ENCODE results near the gene VPS37B. TPM values are rescaled to one million over a fixed set of nuclear protein-coding genes. Genes with fewer than 3 reads are reported as not detected.

Gene VPS37B
- total and polyA plus RNA-seq, 2 donors (not counting 1 experiment from before 2014, with no cell fraction given), result 66.7 to 88.1 TPM

GRCh38 chr12:122899887-122900286, 4.0 kb upstream of the VPS37B start:
- no peaks in the 10 kb centered on the region for H3K36me3 ChIP-seq (replicated peaks in 1 of 2; ENCODE audit: control extremely low read depth in 1 of 2, control insufficient read depth in 1 of 2, extremely low read depth in 1 of 2, insufficient read depth in 2 of 2, low read length in 1 of 2)
- H3K79me2 ChIP-seq (ENCODE audit: control insufficient read depth, insufficient read depth, low read length), result peaks cover 36% of the 10 kb centered on the region
- intact Hi-C loops (cut with micrococcal nuclease), result loop anchor here (2.0 kb wide), 4 partner anchors 37 to 75 kb away; partner anchors contain the start of gene OGFOD2
- peaks cover 74 to 75% of the 10 kb centered on the region in 2 donors for H3K4me1 ChIP-seq (ENCODE audit: control insufficient read depth in 2 of 2, insufficient read depth in 2 of 2, low read length in 2 of 2)
- Mint-ChIP-seq H3K4me1 (peaks cover 77% of the 10 kb centered on the region), H3K27ac (peak overlapping the region; percentile 92), H3K4me3 (peak overlapping the region; percentile 59), H3K9me3 (ENCODE audit: insufficient read depth) (no peaks in the 10 kb centered on the region), H3K27me3 (no peaks in the 10 kb centered on the region)
- peak overlapping the region; percentile 58 for H3K4me2 ChIP-seq (replicated peaks; ENCODE audit: low read depth, low read length, poor library complexity, severe bottlenecking)
- no peak overlapping the region for H2AFZ ChIP-seq (ENCODE audit: insufficient read depth, low read depth, low read length, poor library complexity, severe bottlenecking)
- DNase-seq, result no peak
- no peak overlapping the region for H3K4me3 ChIP-seq (ENCODE audit: control extremely low read depth in 1 of 5, extremely low read depth in 1 of 5, insufficient read depth in 1 of 5, low read depth in 2 of 5, low read length in 4 of 5)
- ChIA-PET POLR2A (interaction anchor here (0.6 to 2.0 kb wide), 3 partner anchors 9 to 441 kb away, joined by 4 to 6 read pairs (median 5); no protein-coding TSS in a partner anchor), CTCF (interaction anchor here (1.1 to 9.8 kb wide), 5 partner anchors 16 to 41 kb away, joined by 3 to 101 read pairs (median 3); no protein-coding TSS in a partner anchor)
- peak overlapping the region; percentile 12 to 87 for H3K27ac ChIP-seq (ENCODE audit: low read length in 2 of 2)
- TF ChIP-seq EZH2 (IDR thresholded peaks at IDR 0.05; ENCODE audit: borderline replicate concordance, insufficient read depth, low read depth, low read length, poor library complexity, severe bottlenecking) (no peak), CTCF (IDR thresholded peaks at IDR 0.05) (no peak)
- H3K27me3 ChIP-seq (replicated peaks in 1 of 4; ENCODE audit: control extremely low read depth in 1 of 4, control insufficient read depth in 3 of 4, insufficient read depth in 4 of 4, low read length in 3 of 4), result no peaks in the 10 kb centered on the region
- peaks cover 0 to 7% (median 0%) of the 10 kb centered on the region in 3 donors for H3K9me3 ChIP-seq (ENCODE audit: control extremely low read depth in 1 of 3, control insufficient read depth in 2 of 3, insufficient read depth in 1 of 3, low read length in 2 of 3)
- H3K9ac ChIP-seq (ENCODE audit: low read length), result no peak overlapping the region
- H4K20me1 ChIP-seq (ENCODE audit: control insufficient read depth, insufficient read depth, low read length, poor library complexity, severe bottlenecking), result peaks cover 7% of the 10 kb centered on the region
- 100% methylated on average over 2 of the region's 6 CpGs for WGBS (ENCODE audit: insufficient coverage)
- ATAC-seq (ENCODE audit: low read depth), result no peak

GRCh38 chr12:122896662-122897061, 738 bp upstream of the VPS37B start:
- Histone ChIP-seq H3K4me1 (ENCODE audit: control insufficient read depth in 2 of 2, insufficient read depth in 2 of 2, low read length in 2 of 2) (peaks cover 90 to 91% of the 10 kb centered on the region in 2 donors), H4K20me1 (ENCODE audit: control insufficient read depth, insufficient read depth, low read length, poor library complexity, severe bottlenecking) (peaks cover 14% of the 10 kb centered on the region), H3K27me3 (replicated peaks in 1 of 4; ENCODE audit: control extremely low read depth in 1 of 4, control insufficient read depth in 3 of 4, insufficient read depth in 4 of 4, low read length in 3 of 4) (no peaks in the 10 kb centered on the region), H2AFZ (ENCODE audit: insufficient read depth, low read depth, low read length, poor library complexity, severe bottlenecking) (no peak overlapping the region), H3K9me3 (ENCODE audit: control extremely low read depth in 1 of 3, control insufficient read depth in 2 of 3, insufficient read depth in 1 of 3, low read length in 2 of 3) (peaks cover 0 to 4% (median 0%) of the 10 kb centered on the region in 3 donors), H3K36me3 (replicated peaks in 1 of 2; ENCODE audit: control extremely low read depth in 1 of 2, control insufficient read depth in 1 of 2, extremely low read depth in 1 of 2, insufficient read depth in 2 of 2, low read length in 1 of 2) (no peaks in the 10 kb centered on the region), H3K4me2 (replicated peaks; ENCODE audit: low read depth, low read length, poor library complexity, severe bottlenecking) (peak overlapping the region; percentile 97), H3K79me2 (ENCODE audit: control insufficient read depth, insufficient read depth, low read length) (peaks cover 68% of the 10 kb centered on the region), H3K27ac (ENCODE audit: low read length in 2 of 2) (peak overlapping the region; percentile 66 to 99), H3K9ac (ENCODE audit: low read length) (peak overlapping the region; percentile 99), H3K4me3 (ENCODE audit: control extremely low read depth in 1 of 5, extremely low read depth in 1 of 5, insufficient read depth in 1 of 5, low read depth in 2 of 5, low read length in 4 of 5) (peak overlapping the region in 1 of 5 experiments; percentile 98)
- intact Hi-C loops (cut with micrococcal nuclease), result no loop called here
- Mint-ChIP-seq H3K27me3 (no peaks in the 10 kb centered on the region), H3K4me3 (peak overlapping the region; percentile 96), H3K4me1 (peaks cover 88% of the 10 kb centered on the region), H3K9me3 (ENCODE audit: insufficient read depth) (no peaks in the 10 kb centered on the region), H3K27ac (peak overlapping the region; percentile 94)
- ChIA-PET CTCF (interaction anchor here (1.4 to 9.8 kb wide), 4 partner anchors 12 to 259 kb away, joined by 4 to 101 read pairs (median 40); no protein-coding TSS in a partner anchor), POLR2A (interaction anchor here (1.1 kb wide), 1 partner anchor 123 kb away, joined by 4 read pairs; no protein-coding TSS in a partner anchor)
- WGBS (ENCODE audit: insufficient coverage), result 100% methylated on average over 6 of the region's 7 CpGs
- ATAC-seq (ENCODE audit: low read depth), result no peak
- TF ChIP-seq CTCF (IDR thresholded peaks at IDR 0.05), result no peak
- no peak for TF ChIP-seq EZH2 (IDR thresholded peaks at IDR 0.05; ENCODE audit: borderline replicate concordance, insufficient read depth, low read depth, low read length, poor library complexity, severe bottlenecking)
- no peak for DNase-seq

Measured in B cell (primary cell).